MM.1S (cell line): ENCODE results near the gene LCNL1.

Source experiments
- DNase-seq: peaks from one replicate; pipeline ENCODE4 v3.0.0-alpha.2; 2015
- H2AFZ ChIP-seq: fragments of 300-600 bp; sonication (generic); 2 replicates; pipeline ENCODE4 v1.6.0; 2016; ENCODE audit warnings: antibody characterized with exemption, low read length
- H3F3A ChIP-seq: fragments of 300-600 bp; sonication (generic); 2 replicates; pipeline ENCODE4 v1.6.1; 2016; ENCODE audit warnings: mild to moderate bottlenecking, antibody characterized with exemption, low read length, moderate library complexity, mixed read lengths; ENCODE audit not compliant: insufficient read depth
- H3K27ac ChIP-seq: fragments of 300-600 bp; sonication (generic); 2 replicates; pipeline ENCODE4 v1.5.1; 2016; ENCODE audit warnings: mild to moderate bottlenecking, low read length
- H3K27me3 ChIP-seq: fragments of 300-600 bp; sonication (generic); replicated peaks from 2 replicates; pipeline ENCODE4 v1.6.0; 2016; ENCODE audit warnings: low read length; ENCODE audit not compliant: insufficient read depth
- H3K36me3 ChIP-seq: fragments of 300-600 bp; sonication (generic); replicated peaks from 2 replicates; pipeline ENCODE4 v1.6.1; 2016; ENCODE audit warnings: mild to moderate bottlenecking, low read length, mixed read lengths; ENCODE audit not compliant: insufficient read depth
- H3K4me1 ChIP-seq: fragments of 300-600 bp; sonication (generic); 2 replicates; pipeline ENCODE4 v1.6.1; 2016; ENCODE audit warnings: low read length, mixed read lengths
- H3K4me2 ChIP-seq: fragments of 300-600 bp; sonication (generic); 2 replicates; pipeline ENCODE4 v1.6.0; 2016; ENCODE audit warnings: low read depth, low read length
- H3K4me3 ChIP-seq: fragments of 300-600 bp; sonication (generic); 2 replicates; pipeline ENCODE4 v1.5.1; 2016; ENCODE audit warnings: low read length, mixed read lengths
- H3K79me2 ChIP-seq: fragments of 300-600 bp; sonication (generic); 2 replicates; pipeline ENCODE4 v1.6.1; 2016; ENCODE audit warnings: mixed run types, low read length, mixed read lengths
- H3K9ac ChIP-seq: fragments of 300-600 bp; sonication (generic); 2 replicates; pipeline ENCODE4 v1.6.1; 2016; ENCODE audit warnings: low read length, mixed read lengths
- H3K9me2 ChIP-seq: fragments of 300-600 bp; sonication (generic); replicated peaks from 2 replicates; pipeline ENCODE4 v1.6.1; 2016; ENCODE audit warnings: mild to moderate bottlenecking, low read length, mixed read lengths; ENCODE audit not compliant: insufficient read depth
- H3K9me3 ChIP-seq: fragments of 300-600 bp; sonication (generic); replicated peaks from 2 replicates; pipeline ENCODE4 v1.6.1; 2016; ENCODE audit warnings: mild to moderate bottlenecking, low read length, mixed read lengths; ENCODE audit not compliant: insufficient read depth
- H4K20me1 ChIP-seq: fragments of 300-600 bp; sonication (generic); 2 replicates; pipeline ENCODE4 v1.6.1; 2016; ENCODE audit warnings: mild to moderate bottlenecking, low read length, moderate library complexity, mixed read lengths; ENCODE audit not compliant: insufficient read depth
- EZH2 ChIP-seq: fragments of 300-600 bp; sonication (generic); optimal IDR thresholded peaks from 2 replicates; pipeline ENCODE3; 2017; ENCODE audit warnings: low read depth, mild to moderate bottlenecking, antibody characterized with exemption, low read length, mixed read lengths
- EZH2phosphoT487 ChIP-seq: fragments of 300-600 bp; sonication (generic); IDR thresholded peaks from 2 replicates; pipeline ENCODE4 v1.6.1; 2018; ENCODE audit warnings: antibody characterized with exemption, low read length
- TF ChIP-seq, protein P1 (sequence below): fragments of 300-600 bp; sonication (generic); IDR thresholded peaks from 2 replicates; pipeline ENCODE4 v1.5.1; 2016; ENCODE audit warnings: antibody characterized with exemption, low read length, mixed read lengths

The LCNL1 gene

GRCh38 chr9:136960938-136961275, 21.9 kb upstream of the LCNL1 start:
- Histone ChIP-seq H2AFZ (no peak overlapping the region), H3K9ac (no peak overlapping the region), H3K4me2 (no peak overlapping the region), H3K9me2 (no peaks in the 10 kb centered on the region), H3K9me3 (no peaks in the 10 kb centered on the region), H3K27ac (no peak overlapping the region), H3K36me3 (no peaks in the 10 kb centered on the region), H3K79me2 (no peaks in the 10 kb centered on the region), H3K27me3 (peaks cover 80% of the 10 kb centered on the region), H4K20me1 (no peaks in the 10 kb centered on the region), H3K4me3 (no peak overlapping the region), H3K4me1 (no peaks in the 10 kb centered on the region), H3F3A (no peaks in the 10 kb centered on the region)
- DNase-seq = no peak
- TF ChIP-seq, protein P1, sequence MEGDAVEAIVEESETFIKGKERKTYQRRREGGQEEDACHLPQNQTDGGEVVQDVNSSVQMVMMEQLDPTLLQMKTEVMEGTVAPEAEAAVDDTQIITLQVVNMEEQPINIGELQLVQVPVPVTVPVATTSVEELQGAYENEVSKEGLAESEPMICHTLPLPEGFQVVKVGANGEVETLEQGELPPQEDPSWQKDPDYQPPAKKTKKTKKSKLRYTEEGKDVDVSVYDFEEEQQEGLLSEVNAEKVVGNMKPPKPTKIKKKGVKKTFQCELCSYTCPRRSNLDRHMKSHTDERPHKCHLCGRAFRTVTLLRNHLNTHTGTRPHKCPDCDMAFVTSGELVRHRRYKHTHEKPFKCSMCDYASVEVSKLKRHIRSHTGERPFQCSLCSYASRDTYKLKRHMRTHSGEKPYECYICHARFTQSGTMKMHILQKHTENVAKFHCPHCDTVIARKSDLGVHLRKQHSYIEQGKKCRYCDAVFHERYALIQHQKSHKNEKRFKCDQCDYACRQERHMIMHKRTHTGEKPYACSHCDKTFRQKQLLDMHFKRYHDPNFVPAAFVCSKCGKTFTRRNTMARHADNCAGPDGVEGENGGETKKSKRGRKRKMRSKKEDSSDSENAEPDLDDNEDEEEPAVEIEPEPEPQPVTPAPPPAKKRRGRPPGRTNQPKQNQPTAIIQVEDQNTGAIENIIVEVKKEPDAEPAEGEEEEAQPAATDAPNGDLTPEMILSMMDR = no peak
- no peak for TF ChIP-seq EZH2phosphoT487

- H4K20me1 ChIP-seq = no peaks in the 10 kb centered on the region
- no peaks in the 10 kb centered on the region for H3K4me1 ChIP-seq
- H3F3A ChIP-seq = no peaks in the 10 kb centered on the region
- no peaks in the 10 kb centered on the region for H3K9me3 ChIP-seq
- TF ChIP-seq, protein P1 = no peak
- TF ChIP-seq EZH2 (no peak), EZH2phosphoT487 (no peak)
- no peak overlapping the region for H3K27ac ChIP-seq
- no peaks in the 10 kb centered on the region for H3K36me3 ChIP-seq
- H3K27me3 ChIP-seq = peaks cover 79% of the 10 kb centered on the region
- H2AFZ ChIP-seq = no peak overlapping the region
- DNase-seq = no peak
- no peak overlapping the region for H3K4me3 ChIP-seq
- no peaks in the 10 kb centered on the region for H3K9me2 ChIP-seq
- H3K4me2 ChIP-seq = no peak overlapping the region
- no peak overlapping the region for H3K9ac ChIP-seq
- no peaks in the 10 kb centered on the region for H3K79me2 ChIP-seq
These were observed 21.3 kb upstream of the LCNL1 start for GRCh38 chr9:136961279-136962065.

DNA sequence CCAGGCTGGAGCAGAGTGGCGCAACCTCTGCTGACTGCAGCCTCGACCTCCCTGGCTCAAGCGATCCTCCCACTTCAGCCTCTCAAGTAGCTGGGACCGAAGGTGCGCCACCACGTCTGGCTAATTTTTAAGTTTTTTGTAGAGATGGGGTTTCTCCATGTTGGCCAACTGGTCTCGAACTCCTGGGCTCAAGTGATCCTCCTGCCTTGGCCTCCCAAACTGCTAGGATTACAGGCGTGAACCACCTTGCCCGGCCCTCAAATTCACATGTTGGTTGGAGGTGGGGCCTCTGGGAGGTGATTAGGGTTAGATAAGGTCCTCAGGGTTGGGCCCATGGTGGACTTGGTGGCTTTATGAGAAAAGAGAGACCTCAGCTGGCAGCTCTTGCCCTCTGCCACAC, 20.6 kb upstream of the LCNL1 start:
- Histone ChIP-seq H3K79me2 (no peaks in the 10 kb centered on the region), H3K9me3 (no peaks in the 10 kb centered on the region), H3K9ac (no peak overlapping the region), H3K4me3 (no peak overlapping the region), H3K27me3 (peaks cover 76% of the 10 kb centered on the region), H3K4me2 (no peak overlapping the region), H3K4me1 (no peaks in the 10 kb centered on the region), H3K36me3 (no peaks in the 10 kb centered on the region), H2AFZ (no peak overlapping the region), H3F3A (no peaks in the 10 kb centered on the region), H4K20me1 (no peaks in the 10 kb centered on the region), H3K27ac (no peak overlapping the region), H3K9me2 (no peaks in the 10 kb centered on the region)
- no peak for TF ChIP-seq EZH2phosphoT487
- TF ChIP-seq, protein P1 = no peak
- no peak for TF ChIP-seq EZH2
- DNase-seq = no peak
